GM21367 (cell line): ENCODE results near the gene PET100.

ENCODE experiments used
- ATAC-seq: cut with Tn5 transposase; IDR thresholded peaks from one replicate; pipeline ENCODE4 v1.9.1; 2021; ENCODE audit not compliant: unreplicated experiment

Gene PET100

GRCh38 chr19:7647156-7647555, 17.6 kb downstream of the PET100 start:
- ATAC-seq, result no peak

- ATAC-seq, result no peak
Observed at GRCh38 chr19:7648265-7649014, 18.8 kb downstream of the PET100 start.

- no peak for ATAC-seq
Observed at GRCh38 chr19:7650148-7650547, 20.6 kb downstream of the PET100 start.

- ATAC-seq, result no peak
Observed at GRCh38 chr19:7652061-7652641, 22.6 kb downstream of the PET100 start.

- no peak for ATAC-seq
Observed at GRCh38 chr19:7654401-7654800, 24.8 kb downstream of the PET100 start.

GRCh38 chr19:7655581-7655980, 26.0 kb downstream of the PET100 start:
- ATAC-seq, result no peak

- no peak for ATAC-seq
Observed at GRCh38 chr19:7657131-7657751, 27.6 kb downstream of the PET100 start.

- ATAC-seq, result no peak
Observed at GRCh38 chr19:7658219-7658686, 28.7 kb downstream of the PET100 start.

- ATAC-seq, result no peak
Observed at GRCh38 chr19:7661744-7662538, 32.3 kb downstream of the PET100 start.

- no peak for ATAC-seq
Observed at GRCh38 chr19:7662657-7663056, 33.1 kb downstream of the PET100 start.

GRCh38 chr19:7663706-7664105, 34.1 kb downstream of the PET100 start:
- ATAC-seq, result no peak

- ATAC-seq, result no peak
Observed at GRCh38 chr19:7665076-7665475, 35.5 kb downstream of the PET100 start.

GRCh38 chr19:7668842-7669241, 39.2 kb downstream of the PET100 start, which contains the start of gene RETN:
Gene RETN (plus strand): TSS chr19:7669049. CDS start chr19:7669327, 278 bp downstream.
- no peak for ATAC-seq

GRCh38 chr19:7669641-7670040, 40.0 kb downstream of the PET100 start:
- no peak for ATAC-seq

- no peak for ATAC-seq
Observed at GRCh38 chr19:7670150-7670783, 40.7 kb downstream of the PET100 start.

- no peak for ATAC-seq
Observed at GRCh38 chr19:7670790-7671189, 41.2 kb downstream of the PET100 start.

- no peak for ATAC-seq
Observed at GRCh38 chr19:7672522-7672921, 42.9 kb downstream of the PET100 start.

GRCh38 chr19:7674010-7675005, 44.7 kb downstream of the PET100 start:
- ATAC-seq, result no peak

- no peak for ATAC-seq
Observed at GRCh38 chr19:7676376-7676775, 46.8 kb downstream of the PET100 start.

GRCh38 chr19:7676854-7677253, 47.3 kb downstream of the PET100 start, which contains the start of gene MCEMP1:
Gene MCEMP1 (plus strand): TSS chr19:7677090. CDS start chr19:7677121, 31 bp downstream.
- ATAC-seq, result no peak
